ENCODE results near the gene SUCLA2.
"Not testable (repeated sequence)": the region's sequence is repeated elsewhere in the genome, so short reads cannot be mapped to it uniquely, and the experiment has no call there.

The SUCLA2 gene

GRCh38 chr13:48001114-48001881, at the start of gene SUCLA2:
SUCLA2 (minus strand) TSS chr13:48001273; CDS start chr13:48001269, 4 bp downstream.
- peak; percentile 86 for DNase-seq

GRCh38 chr13:48050550-48050949, 49.5 kb upstream of the SUCLA2 start:
- DNase-seq: no peak

- DNase-seq: no peak
Measured at GRCh38 chr13:48043789-48044503, 42.9 kb upstream of the SUCLA2 start.

GRCh38 chr13:48042894-48043293, 41.8 kb upstream of the SUCLA2 start:
- DNase-seq: no peak

- DNase-seq: no peak
Measured at GRCh38 chr13:48040896-48041295, 39.8 kb upstream of the SUCLA2 start.

GRCh38 chr13:48040049-48040448, 39.0 kb upstream of the SUCLA2 start:
- no peak for DNase-seq

- DNase-seq: no peak
Measured at GRCh38 chr13:48038761-48039160, 37.7 kb upstream of the SUCLA2 start.

GRCh38 chr13:48037346-48038173, 36.5 kb upstream of the SUCLA2 start, which contains the start of gene NUDT15:
NUDT15 (plus strand) TSS chr13:48037726; CDS start chr13:48037747, 21 bp downstream.
- peak; percentile 94 for DNase-seq

- no peak for DNase-seq
Measured at GRCh38 chr13:48029859-48030258, 28.8 kb upstream of the SUCLA2 start.

- DNase-seq: no peak
Measured at GRCh38 chr13:48028066-48028465, 27.0 kb upstream of the SUCLA2 start.

GRCh38 chr13:48019796-48020195, 18.7 kb upstream of the SUCLA2 start:
- DNase-seq: no peak

GRCh38 chr13:48018637-48019036, 17.6 kb upstream of the SUCLA2 start:
- no peak for DNase-seq

GRCh38 chr13:48014359-48014758, 13.3 kb upstream of the SUCLA2 start:
- no peak for DNase-seq

- DNase-seq: no peak
Measured at GRCh38 chr13:48012668-48013067, 11.6 kb upstream of the SUCLA2 start.

GRCh38 chr13:48010698-48011097, 9.6 kb upstream of the SUCLA2 start:
- no peak for DNase-seq

- DNase-seq: no peak
Measured at GRCh38 chr13:48009284-48009683, 8.2 kb upstream of the SUCLA2 start.

GRCh38 chr13:48006396-48006795, 5.3 kb upstream of the SUCLA2 start:
- DNase-seq: no peak

GRCh38 chr13:48004201-48004600, 3.1 kb upstream of the SUCLA2 start:
- no peak for DNase-seq

GRCh38 chr13:48001999-48002398, 926 bp upstream of the SUCLA2 start:
- not testable (repeated sequence) for DNase-seq

GRCh38 chr13:48000559-48001113, 437 bp downstream of the SUCLA2 start:
- no peak for DNase-seq

GRCh38 chr13:47999973-48000372, 1.1 kb downstream of the SUCLA2 start:
- no peak for DNase-seq

GRCh38 chr13:47997384-47997783, 3.7 kb downstream of the SUCLA2 start:
- DNase-seq: no peak

- no peak for DNase-seq
Measured at GRCh38 chr13:47991859-47992258, 9.2 kb downstream of the SUCLA2 start.

Measured in CD4-positive, alpha-beta T cell treated with Interleukin-4 for 4 hours (primary cell).